Activated CD8-positive, alpha-beta T cell treated with anti-CD3 and anti-CD28 coated beads for 36 hours (primary cell): ENCODE data around the gene PSMD2. TPM values are rescaled to one million over a fixed set of nuclear protein-coding genes. Genes with fewer than 3 reads are reported as not detected.
A peak's percentile ranks its signal among the peaks of the same experiment; 100 is the strongest.

Experiments
- ATAC-seq: fragments of 200-7000 bp; cut with Tn5 transposase; one replicate; pipeline ENCODE4 v1.10.0; 2021; ENCODE audit warnings: mild to moderate bottlenecking, moderate library complexity
- CTCF ChIA-PET: fragments of 350-600 bp; sonication (Branson Sonifier 250); formaldehyde crosslinking; loops from one replicate; lab custom pipeline; 2021; ENCODE audit warnings: antibody characterized with exemption; lab: Charles Lee
- POLR2A ChIA-PET: fragments of 350-600 bp; sonication (Branson Sonifier 250); formaldehyde crosslinking; loops from one replicate; lab custom pipeline; 2021; ENCODE audit warnings: antibody characterized with exemption; lab: Charles Lee
- DNase-seq: peaks from one replicate; pipeline ENCODE4 v3.0.0-alpha.2; 2020
- H3K27ac Mint-ChIP-seq: one replicate; pipeline ENCODE4 v1.8.0; 2021; ENCODE audit warnings: mild to moderate bottlenecking, mixed read lengths
- H3K27me3 Mint-ChIP-seq: one replicate; pipeline ENCODE4 v1.8.0; 2021; ENCODE audit warnings: mixed read lengths
- H3K36me3 Mint-ChIP-seq: one replicate; pipeline ENCODE4 v1.8.0; 2021; ENCODE audit warnings: low read depth, mixed read lengths
- H3K4me1 Mint-ChIP-seq: one replicate; pipeline ENCODE4 v1.8.0; 2021; ENCODE audit warnings: low read depth, mixed read lengths
- H3K4me3 Mint-ChIP-seq: one replicate; pipeline ENCODE4 v1.8.0; 2021; ENCODE audit warnings: mild to moderate bottlenecking, moderate library complexity, mixed read lengths
- H3K9me3 Mint-ChIP-seq: one replicate; pipeline ENCODE4 v1.8.0; 2021; ENCODE audit warnings: mixed read lengths
- intact Hi-C: fragments of 100-400 bp; cut with micrococcal nuclease; formaldehyde crosslinking; loops from one replicate; pipeline ENCODE4 v1.10.0; 2022
- total RNA-seq, 2 experiments: library from RNA; stranded (reverse); gene quantifications; one replicate each; pipeline ENCODE4 v1.2.3, GENCODE V29; 2021
- TF ChIP-seq, protein P1 (sequence below): fragments of 200-600 bp; IDR thresholded peaks from one replicate; pipeline ENCODE4 v1.8.0; 2022; ENCODE audit warnings: antibody characterized with exemption, mild to moderate bottlenecking

PSMD2 gene
- total RNA-seq, 2 experiments from 2014 or later, result 220 to 221 TPM

DNA sequence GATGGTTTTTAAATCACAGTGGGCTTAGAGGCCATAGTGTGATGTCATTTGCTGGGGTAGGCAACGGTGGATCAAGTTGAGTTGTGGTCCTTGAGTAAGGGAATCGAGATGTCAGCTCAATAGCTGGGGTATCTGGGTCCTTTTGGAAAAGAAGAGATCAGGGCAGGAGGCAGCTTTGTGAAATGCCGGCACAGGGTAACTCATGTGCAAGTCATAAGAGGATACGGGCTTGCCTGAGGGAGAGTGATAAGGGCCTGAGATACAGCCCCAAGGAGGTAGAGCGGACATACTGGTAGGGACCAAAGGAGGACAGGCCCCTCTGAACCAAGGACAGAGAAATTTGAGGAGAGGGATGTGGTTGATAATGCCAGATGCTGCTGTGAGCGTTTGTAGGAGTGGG lies 34.1 kb downstream of the PSMD2 start:
- Mint-ChIP-seq H3K4me1 (peaks cover 73% of the 10 kb centered on the region), H3K27me3 (no peaks in the 10 kb centered on the region), H3K4me3 (no peak overlapping the region), H3K36me3 (peaks cover 63% of the 10 kb centered on the region), H3K9me3 (no peaks in the 10 kb centered on the region), H3K27ac (peak overlapping the region; percentile 89)
- TF ChIP-seq, protein P1, sequence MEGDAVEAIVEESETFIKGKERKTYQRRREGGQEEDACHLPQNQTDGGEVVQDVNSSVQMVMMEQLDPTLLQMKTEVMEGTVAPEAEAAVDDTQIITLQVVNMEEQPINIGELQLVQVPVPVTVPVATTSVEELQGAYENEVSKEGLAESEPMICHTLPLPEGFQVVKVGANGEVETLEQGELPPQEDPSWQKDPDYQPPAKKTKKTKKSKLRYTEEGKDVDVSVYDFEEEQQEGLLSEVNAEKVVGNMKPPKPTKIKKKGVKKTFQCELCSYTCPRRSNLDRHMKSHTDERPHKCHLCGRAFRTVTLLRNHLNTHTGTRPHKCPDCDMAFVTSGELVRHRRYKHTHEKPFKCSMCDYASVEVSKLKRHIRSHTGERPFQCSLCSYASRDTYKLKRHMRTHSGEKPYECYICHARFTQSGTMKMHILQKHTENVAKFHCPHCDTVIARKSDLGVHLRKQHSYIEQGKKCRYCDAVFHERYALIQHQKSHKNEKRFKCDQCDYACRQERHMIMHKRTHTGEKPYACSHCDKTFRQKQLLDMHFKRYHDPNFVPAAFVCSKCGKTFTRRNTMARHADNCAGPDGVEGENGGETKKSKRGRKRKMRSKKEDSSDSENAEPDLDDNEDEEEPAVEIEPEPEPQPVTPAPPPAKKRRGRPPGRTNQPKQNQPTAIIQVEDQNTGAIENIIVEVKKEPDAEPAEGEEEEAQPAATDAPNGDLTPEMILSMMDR, result no peak
- CTCF ChIA-PET, result no interaction called here
- intact Hi-C loops, result no loop called here
- DNase-seq, result no peak
- ATAC-seq, result no peak
- POLR2A ChIA-PET, result interaction anchor here (1.0 to 1.6 kb wide), 5 partner anchors 9 to 201 kb away, joined by 3 to 12 read pairs (median 4); no protein-coding TSS in a partner anchor

DNA sequence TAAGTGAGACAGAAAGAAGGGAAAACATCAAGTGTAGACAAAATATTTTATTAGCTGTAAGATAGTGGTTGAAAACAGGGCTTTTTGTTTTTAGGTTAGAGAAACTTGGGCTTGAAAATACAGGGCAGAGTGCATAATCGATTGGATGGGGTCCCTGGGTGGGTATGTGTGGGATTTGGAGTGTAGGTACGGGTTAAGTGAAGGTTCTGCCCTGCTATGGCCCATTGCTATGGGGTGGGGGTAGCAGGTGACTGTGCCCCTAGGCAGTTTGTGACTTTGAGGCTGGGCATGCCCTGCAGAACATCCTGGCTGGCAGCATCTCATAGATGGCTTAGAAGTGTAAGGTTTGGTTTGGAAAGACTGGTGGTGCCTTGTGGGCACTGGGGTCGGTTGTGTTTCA lies 34.7 kb downstream of the PSMD2 start:
- TF ChIP-seq, protein P1, result no peak
- POLR2A ChIA-PET, result interaction anchor here (1.0 to 1.6 kb wide), 5 partner anchors 10 to 200 kb away, joined by 3 to 12 read pairs (median 4); no protein-coding TSS in a partner anchor
- intact Hi-C loops, result loop anchor here (2.0 kb wide), 1 partner anchor 17 kb away; no protein-coding TSS in a partner anchor
- Mint-ChIP-seq H3K4me3 (no peak overlapping the region), H3K27me3 (no peaks in the 10 kb centered on the region), H3K4me1 (peaks cover 75% of the 10 kb centered on the region), H3K36me3 (peaks cover 58% of the 10 kb centered on the region), H3K27ac (peak overlapping the region; percentile 89), H3K9me3 (no peaks in the 10 kb centered on the region)
- DNase-seq, result no peak
- no peak for ATAC-seq
- CTCF ChIA-PET, result no interaction called here

DNA sequence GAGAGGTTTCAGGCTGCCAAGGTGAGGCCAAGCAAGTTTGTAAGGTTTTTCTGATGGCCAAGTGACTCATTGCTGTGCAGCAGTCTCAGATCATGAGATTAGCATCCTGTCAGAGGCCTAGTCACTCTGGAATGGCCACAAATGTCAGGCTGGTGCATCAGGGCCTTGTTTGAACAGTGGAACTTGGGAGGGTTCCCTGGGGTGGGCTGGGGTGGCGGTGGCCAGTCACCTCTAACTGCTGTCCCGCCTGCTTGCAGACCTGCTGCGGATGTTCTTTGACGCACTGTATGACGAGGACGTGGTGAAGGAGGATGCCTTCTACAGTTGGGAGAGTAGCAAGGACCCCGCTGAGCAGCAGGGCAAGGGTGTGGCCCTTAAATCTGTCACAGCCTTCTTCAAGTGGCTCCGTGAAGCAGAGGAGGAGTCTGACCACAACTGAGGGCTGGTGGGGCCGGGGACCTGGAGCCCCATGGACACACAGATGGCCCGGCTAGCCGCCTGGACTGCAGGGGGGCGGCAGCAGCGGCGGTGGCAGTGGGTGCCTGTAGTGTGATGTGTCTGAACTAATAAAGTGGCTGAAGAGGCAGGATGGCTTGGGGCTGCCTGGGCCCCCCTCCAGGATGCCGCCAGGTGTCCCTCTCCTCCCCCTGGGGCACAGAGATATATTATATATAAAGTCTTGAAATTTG lies 35.6 kb downstream of the PSMD2 start:
- ATAC-seq (peak; percentile 75), DNase-seq (peak; percentile 78)
- intact Hi-C loops, result loop anchor here (2.0 kb wide), 1 partner anchor 18 kb away; no protein-coding TSS in a partner anchor
- no peaks in the 10 kb centered on the region for H3K9me3 Mint-ChIP-seq
- TF ChIP-seq, protein P1, result no peak
- peaks cover 70% of the 10 kb centered on the region for H3K4me1 Mint-ChIP-seq
- H3K27ac Mint-ChIP-seq, result peak overlapping the region; percentile 89
- H3K4me3 Mint-ChIP-seq, result peak overlapping the region; percentile 22
- CTCF ChIA-PET, result interaction anchor here (1.3 kb wide), 1 partner anchor 207 kb away, joined by 3 read pairs; no protein-coding TSS in a partner anchor
- H3K36me3 Mint-ChIP-seq, result peaks cover 51% of the 10 kb centered on the region
- no peaks in the 10 kb centered on the region for H3K27me3 Mint-ChIP-seq
- POLR2A ChIA-PET, result interaction anchor here (0.8 to 1.3 kb wide), 7 partner anchors 8 to 28 kb away, joined by 3 to 8 read pairs (median 5); partner anchors contain the start of genes CLCN2 and POLR2H

DNA sequence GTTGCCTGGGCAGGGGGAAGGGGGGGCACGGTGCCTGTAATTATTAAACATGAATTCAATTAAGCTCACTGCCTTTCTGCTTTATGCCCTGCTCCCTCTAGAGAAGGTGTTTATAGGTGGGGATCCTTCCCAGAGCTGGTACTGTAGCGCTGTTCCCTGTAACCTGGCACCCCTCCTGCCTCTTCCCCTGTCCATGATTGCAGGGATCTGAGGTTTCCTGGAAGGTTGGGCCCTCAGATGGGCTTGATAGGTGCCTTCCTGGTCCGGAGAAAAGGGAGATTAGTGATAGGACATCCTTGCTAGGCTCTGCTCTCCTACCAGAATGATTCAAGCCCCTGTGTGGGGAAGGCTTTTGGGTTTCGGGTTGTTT lies 36.2 kb downstream of the PSMD2 start:
- Mint-ChIP-seq H3K9me3 (no peaks in the 10 kb centered on the region), H3K4me3 (peak overlapping the region; percentile 82), H3K27ac (peak overlapping the region; percentile 89), H3K4me1 (peaks cover 66% of the 10 kb centered on the region), H3K36me3 (peaks cover 45% of the 10 kb centered on the region), H3K27me3 (no peaks in the 10 kb centered on the region)
- ChIA-PET POLR2A (interaction anchor here (0.8 to 1.4 kb wide), 11 partner anchors 9 to 32 kb away, joined by 3 to 8 read pairs (median 4); partner anchors contain the start of genes CLCN2 and POLR2H), CTCF (interaction anchor here (1.3 kb wide), 1 partner anchor 206 kb away, joined by 3 read pairs; no protein-coding TSS in a partner anchor)
- TF ChIP-seq, protein P1, result no peak
- intact Hi-C loops, result loop anchor here (2.0 kb wide), 1 partner anchor 18 kb away; no protein-coding TSS in a partner anchor
- no peak for ATAC-seq
- DNase-seq, result no peak
